ENCODE measurements around the gene PTPRR.

DNA sequence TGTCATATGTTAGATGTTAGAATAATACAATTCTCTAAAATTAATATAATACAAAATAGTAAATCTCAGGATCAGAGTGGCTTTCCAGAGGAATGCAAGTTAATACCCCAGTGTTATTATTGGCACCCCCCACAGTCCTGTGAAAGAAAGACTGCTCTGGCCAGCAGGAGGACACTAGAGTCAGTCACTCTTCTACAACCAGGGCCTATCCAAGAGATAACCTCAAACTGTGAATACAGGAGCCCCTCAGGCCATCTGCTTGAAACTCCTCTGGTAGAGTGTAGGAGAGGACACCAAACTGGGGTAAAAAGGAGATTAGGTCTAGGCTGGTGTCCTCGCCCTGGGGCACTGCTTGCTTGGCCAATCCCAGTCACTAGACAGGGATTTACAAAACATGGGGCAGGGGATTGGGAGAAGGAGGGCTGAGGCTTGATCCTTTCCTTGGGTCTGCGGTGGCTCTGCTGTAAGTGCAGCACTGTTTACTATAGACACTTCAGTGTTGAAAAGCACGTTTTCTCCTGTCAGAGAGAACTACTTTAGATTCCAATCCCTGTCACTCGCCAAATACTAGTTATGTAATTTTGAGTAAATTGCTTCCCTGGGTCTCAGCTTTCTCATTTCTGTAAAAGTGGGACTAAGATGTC is 44.5 kb upstream of the PTPRR start:
- TF ChIP-seq, protein P1, sequence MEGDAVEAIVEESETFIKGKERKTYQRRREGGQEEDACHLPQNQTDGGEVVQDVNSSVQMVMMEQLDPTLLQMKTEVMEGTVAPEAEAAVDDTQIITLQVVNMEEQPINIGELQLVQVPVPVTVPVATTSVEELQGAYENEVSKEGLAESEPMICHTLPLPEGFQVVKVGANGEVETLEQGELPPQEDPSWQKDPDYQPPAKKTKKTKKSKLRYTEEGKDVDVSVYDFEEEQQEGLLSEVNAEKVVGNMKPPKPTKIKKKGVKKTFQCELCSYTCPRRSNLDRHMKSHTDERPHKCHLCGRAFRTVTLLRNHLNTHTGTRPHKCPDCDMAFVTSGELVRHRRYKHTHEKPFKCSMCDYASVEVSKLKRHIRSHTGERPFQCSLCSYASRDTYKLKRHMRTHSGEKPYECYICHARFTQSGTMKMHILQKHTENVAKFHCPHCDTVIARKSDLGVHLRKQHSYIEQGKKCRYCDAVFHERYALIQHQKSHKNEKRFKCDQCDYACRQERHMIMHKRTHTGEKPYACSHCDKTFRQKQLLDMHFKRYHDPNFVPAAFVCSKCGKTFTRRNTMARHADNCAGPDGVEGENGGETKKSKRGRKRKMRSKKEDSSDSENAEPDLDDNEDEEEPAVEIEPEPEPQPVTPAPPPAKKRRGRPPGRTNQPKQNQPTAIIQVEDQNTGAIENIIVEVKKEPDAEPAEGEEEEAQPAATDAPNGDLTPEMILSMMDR (IDR thresholded peaks at IDR 0.05) = no peak
- TF ChIP-seq POLR2A (IDR thresholded peaks at IDR 0.05) = no peak
- TF ChIP-seq POLR2AphosphoS5 (IDR thresholded peaks at IDR 0.05) = no peak
- no peak for TF ChIP-seq EP300 (IDR thresholded peaks at IDR 0.05)
